Cardiac fibroblast (primary cell): ENCODE results near the gene FBF1.

ENCODE experiments used
- DNase-seq, 2 donors: peaks; one replicate each; pipeline versions ENCODE4 v3.0.0 to v3.0.0-alpha.2; 2010; ENCODE audit warnings: low read depth in 2 of 2
- H3K4me3 ChIP-seq, 2 donors: replicated peaks in 1 of 2; 1 replicate in 1 of 2; 2 replicates in 1 of 2; pipeline ENCODE4 v1.5.1; 2011; ENCODE audit warnings: low read depth in 2 of 2, low read length in 2 of 2, mild to moderate bottlenecking in 2 of 2, moderate library complexity in 1 of 2
- CTCF ChIP-seq: IDR thresholded peaks from one replicate; pipeline ENCODE4 v1.5.1; 2011; ENCODE audit warnings: low read depth, mild to moderate bottlenecking, low read length, inconsistent platforms

The FBF1 gene

GRCh38 chr17:75914643-75915267 lies 26.1 kb downstream of the FBF1 start:
- no peak overlapping the region for H3K4me3 ChIP-seq
- no peak for TF ChIP-seq CTCF
- no peak for DNase-seq

- TF ChIP-seq CTCF, result no peak
- no peak for DNase-seq
- no peak overlapping the region for H3K4me3 ChIP-seq
These were observed 27.2 kb downstream of the FBF1 start for GRCh38 chr17:75913537-75914210.

GRCh38 chr17:75910699-75911098 lies 30.1 kb downstream of the FBF1 start:
- H3K4me3 ChIP-seq, result no peak overlapping the region
- TF ChIP-seq CTCF, result no peak
- no peak for DNase-seq

- H3K4me3 ChIP-seq, result no peak overlapping the region
- no peak for TF ChIP-seq CTCF
- DNase-seq, result peak in 1 of 2 donors; percentile 28
These were observed 31.0 kb downstream of the FBF1 start for GRCh38 chr17:75909812-75910274.

- TF ChIP-seq CTCF, result no peak
- DNase-seq, result no peak
- no peak overlapping the region for H3K4me3 ChIP-seq
These were observed 31.6 kb downstream of the FBF1 start for GRCh38 chr17:75909051-75909811.

- no peak overlapping the region for H3K4me3 ChIP-seq
- DNase-seq, result no peak
- TF ChIP-seq CTCF, result no peak
These were observed 32.6 kb downstream of the FBF1 start for GRCh38 chr17:75908201-75908600.
